Stimulated activated CD8-positive, alpha-beta memory T cell treated with anti-CD3 and anti-CD28 coated beads, Interleukin-4, amount 100 ng/mL, for 4 hours (primary cell): ENCODE measurements around the gene NUDT4.
A peak's percentile ranks its signal among the peaks of the same experiment; 100 is the strongest.

Source experiments
- DNase-seq, 2 donors: peaks; one replicate each; pipeline ENCODE4 v3.0.0-alpha.2; 2020; ENCODE audit warnings: low read depth in 2 of 2, low spot score in 1 of 2

NUDT4 gene

DNA sequence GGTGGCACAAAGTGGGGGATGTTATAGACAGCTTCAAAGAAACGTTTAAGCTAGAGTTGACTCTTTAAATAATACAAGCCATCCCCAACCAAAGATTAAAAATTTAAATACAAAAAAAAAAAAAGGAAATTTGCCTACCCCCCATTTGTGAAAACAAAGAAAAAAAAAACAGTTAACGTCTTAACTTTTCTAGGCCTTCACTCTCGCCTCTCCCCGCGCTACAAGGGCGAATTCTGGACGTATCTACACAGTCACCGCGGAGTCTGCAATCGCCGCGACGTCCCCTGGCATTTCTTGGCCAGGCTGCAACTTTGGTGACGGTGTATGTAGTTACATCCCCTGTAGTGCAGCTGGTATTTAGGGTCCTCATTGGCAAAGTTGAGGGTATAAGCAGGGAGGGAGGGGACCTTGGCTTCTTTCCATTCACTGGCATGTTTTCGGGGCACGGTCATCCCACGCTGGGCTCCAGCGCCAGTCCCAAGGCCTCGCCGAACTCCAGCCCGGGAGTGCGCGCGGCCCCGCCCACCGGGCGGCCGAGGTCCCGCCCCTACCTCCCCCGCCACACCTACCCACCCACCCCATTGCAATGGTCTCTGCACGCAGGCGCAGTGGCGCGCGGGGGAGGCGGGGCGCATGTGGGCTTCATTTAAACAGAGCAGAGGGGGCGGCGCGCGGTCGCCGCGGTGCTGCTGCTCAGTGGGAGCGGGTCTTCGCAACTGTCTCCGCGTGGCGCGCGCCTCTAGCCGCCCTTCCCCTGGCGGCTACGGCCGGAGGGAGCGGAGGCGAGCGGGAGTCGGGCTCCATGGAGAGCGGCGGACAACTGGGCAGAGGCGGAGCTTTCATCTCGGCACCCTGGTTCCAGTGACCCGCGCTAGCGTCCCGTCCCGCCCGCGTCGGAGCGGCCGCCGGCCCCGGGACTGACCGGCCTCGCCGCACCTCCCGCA, at the start of gene NUDT4:
Gene NUDT4 (plus strand): TSS at position 674 of the 944 bp plus-strand sequence. CDS start 398 bp downstream, outside the sequence.
- DNase-seq: peak; percentile 95 to 98

GRCh38 chr12:93333054-93333453, 44.7 kb upstream of the NUDT4 start:
- no peak for DNase-seq

- no peak for DNase-seq
Observed at GRCh38 chr12:93333828-93334227, 43.9 kb upstream of the NUDT4 start.

- no peak for DNase-seq
Observed at GRCh38 chr12:93335603-93336162, 42.0 kb upstream of the NUDT4 start.

DNA sequence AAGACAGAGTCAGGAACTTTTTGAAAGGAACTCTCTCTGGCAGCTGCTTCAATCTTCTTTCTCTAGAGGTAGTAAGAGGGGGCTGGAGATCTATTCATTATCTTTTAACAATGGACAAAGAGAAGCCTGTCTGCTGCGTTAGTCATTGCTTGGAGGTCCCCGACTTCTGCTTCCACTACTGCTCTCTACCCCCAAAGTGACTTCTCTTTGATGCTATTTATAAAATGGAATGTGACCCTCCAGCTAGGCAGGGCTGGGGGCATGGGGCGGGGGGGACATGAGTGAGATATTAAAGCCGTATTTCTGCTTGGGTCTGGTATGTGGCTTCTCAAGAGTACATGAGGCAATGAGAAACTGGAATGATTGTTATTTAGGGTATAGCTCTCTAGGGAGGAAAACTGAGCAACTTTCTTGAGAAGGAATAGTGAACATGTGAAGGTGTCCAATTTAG, 41.4 kb upstream of the NUDT4 start:
- DNase-seq: no peak

DNA sequence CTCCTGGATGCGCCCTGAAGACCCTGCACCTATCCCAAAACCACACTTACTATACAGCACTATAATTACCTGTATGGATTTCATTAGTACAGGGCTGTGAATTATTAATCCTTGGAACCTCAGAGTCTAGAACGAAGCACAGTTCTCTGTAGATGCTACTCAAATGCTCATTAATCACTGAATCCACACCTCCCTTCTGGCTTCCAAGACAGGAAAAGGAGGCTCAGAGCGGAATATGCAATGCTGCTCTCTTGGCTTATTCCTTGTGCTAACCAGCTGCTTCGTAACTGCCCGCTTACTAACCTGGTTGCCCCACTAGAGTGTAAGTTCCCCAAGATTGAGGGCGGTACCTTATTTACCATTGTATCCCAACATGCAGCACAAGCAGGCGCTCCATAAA, 39.1 kb upstream of the NUDT4 start:
- DNase-seq: no peak

GRCh38 chr12:93339695-93340094, 38.0 kb upstream of the NUDT4 start:
- DNase-seq: no peak

DNA sequence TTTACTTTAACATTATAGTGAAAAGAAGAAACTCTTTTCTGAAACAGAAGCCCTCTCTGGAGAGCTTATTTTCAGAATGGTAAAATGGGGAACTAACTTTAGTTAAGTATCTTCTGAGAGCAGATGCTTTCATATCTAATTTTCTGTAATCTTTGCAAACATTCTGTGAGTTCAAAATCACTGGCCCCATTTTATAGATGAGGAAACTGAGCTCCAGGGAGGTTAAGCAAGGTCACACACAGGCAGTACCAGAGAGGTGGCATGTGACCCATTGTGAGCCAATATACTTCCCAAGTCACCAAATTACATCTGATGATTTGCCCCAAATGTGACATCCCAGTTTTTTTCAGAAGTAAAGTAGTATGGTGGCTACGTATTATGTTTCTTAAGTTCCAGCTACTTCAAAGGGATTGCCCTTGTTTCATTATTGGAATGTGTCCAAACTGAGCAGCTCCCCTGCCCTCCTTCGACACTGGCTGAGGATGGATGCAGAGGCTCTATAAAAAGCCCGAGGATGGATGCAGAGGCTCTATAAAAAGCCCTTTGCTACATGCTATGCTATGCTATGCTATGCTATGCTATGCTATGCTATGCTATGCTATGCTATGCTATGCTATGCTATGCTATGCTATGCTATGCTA, 36.2 kb upstream of the NUDT4 start:
- DNase-seq: no peak

DNA sequence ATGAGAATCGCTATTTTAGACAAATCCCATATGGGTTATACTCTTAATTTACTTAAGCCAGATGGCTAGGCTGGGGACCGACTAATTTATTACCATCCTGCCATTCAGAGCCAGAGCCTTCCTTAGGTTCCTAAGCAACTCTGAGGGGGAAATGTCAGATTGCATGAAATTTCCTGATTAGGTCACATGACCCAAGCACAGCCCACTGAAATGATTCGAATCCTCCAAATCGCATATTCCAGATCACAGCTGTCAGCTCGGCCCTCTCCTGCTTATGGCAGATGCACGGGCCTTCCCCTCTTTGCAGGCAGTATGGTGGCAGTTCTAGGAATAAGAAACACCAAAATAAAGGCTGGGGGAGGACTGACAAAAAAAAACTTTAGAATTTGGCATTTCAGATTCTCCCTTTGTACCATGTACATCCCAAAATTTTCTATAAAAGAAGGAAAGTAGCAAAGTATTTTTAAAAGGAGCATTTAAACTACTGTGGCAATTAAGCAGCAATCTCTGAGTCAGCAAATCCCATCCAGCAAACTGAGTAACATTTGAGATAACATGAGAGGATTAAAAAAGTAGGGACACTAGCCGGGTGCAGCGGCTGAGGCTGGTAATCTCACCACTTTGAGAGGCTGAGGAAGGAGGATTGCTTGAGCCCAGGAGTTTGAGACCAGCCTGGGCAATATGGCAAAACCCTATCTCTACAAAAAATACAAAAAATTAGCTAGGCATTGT, 30.5 kb upstream of the NUDT4 start:
- DNase-seq: no peak

DNA sequence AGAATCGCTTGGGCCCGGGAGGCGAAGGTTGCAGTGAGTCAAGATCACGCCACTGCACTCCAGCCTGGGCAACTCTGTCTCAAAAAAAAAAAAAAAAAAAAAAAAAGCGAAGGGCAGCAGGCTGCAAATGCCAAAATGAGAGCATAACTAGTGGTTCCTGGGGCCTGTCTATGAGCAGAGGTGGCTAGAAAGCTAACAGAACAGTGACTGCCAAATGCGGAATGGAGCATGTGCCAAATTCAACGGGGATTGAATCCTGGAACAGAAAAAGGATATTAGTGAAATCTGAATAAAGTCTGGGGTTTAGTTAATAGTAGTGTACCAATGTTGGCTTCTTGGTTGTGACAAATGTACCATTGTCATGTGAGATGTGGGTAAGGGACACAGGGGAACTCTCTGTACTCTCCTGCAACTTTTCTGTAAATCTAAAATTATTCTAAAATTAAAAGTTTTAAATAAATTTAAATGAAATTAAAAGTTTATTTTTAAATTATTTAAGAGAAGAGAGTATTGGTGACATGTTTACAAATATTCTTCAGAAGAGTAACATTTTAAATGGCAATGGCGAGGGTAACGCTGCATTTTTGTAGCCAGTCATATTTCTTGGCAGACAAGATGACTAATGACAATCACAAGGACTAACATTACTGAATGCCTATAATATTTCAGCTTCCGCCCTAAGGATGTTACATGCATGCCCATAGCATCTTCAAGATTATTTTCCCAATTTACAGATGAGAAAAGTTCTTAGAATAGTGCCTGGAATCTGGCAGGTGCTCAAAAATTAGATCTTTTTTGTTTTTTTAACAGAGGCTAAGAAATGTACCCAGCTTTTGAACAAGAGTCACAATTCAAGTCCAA, 28.9 kb upstream of the NUDT4 start:
- DNase-seq: no peak

DNA sequence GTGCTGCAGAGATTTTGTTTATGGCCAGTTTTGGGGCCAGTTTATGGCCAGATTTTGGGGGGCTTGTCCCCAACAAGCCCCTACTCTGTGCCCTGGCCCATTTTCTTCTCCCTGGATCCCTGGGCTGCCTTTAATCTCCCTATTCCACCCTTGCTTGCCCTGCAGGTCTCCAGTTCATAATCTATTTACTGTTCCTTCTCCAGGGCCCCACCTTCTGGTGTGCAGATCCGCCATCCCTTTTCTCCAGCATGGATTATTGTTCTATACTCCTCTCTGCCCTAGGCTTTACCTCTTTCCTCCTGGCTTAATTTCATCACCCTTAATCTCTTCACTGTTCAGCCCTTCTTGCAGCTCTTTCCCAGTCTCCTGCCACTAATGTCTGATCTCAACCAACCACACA, 26.0 kb upstream of the NUDT4 start:
- DNase-seq: no peak

- DNase-seq: no peak
Observed at GRCh38 chr12:93352321-93352720, 25.4 kb upstream of the NUDT4 start.

DNA sequence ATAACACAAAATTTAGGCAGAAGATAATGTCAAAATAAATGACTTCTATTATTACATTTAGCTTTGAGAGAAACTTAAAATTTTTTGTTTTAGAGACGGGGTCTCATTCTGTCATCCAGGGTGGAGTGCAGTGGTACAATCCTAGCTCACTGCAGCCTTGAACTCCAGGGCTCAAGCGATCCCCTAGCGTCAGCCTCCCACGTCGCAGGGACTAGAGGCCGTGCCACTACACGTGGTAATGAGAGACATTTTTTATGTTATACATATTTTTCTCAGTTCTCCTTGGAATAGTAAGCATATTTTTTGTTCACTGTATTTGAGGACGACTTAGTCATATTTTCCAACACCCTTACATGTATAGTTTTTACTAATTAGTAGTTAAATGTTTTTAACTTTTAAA, 21.5 kb upstream of the NUDT4 start:
- no peak for DNase-seq

GRCh38 chr12:93358058-93358457, 19.7 kb upstream of the NUDT4 start:
- DNase-seq: no peak

GRCh38 chr12:93358821-93359220, 18.9 kb upstream of the NUDT4 start:
- no peak for DNase-seq

DNA sequence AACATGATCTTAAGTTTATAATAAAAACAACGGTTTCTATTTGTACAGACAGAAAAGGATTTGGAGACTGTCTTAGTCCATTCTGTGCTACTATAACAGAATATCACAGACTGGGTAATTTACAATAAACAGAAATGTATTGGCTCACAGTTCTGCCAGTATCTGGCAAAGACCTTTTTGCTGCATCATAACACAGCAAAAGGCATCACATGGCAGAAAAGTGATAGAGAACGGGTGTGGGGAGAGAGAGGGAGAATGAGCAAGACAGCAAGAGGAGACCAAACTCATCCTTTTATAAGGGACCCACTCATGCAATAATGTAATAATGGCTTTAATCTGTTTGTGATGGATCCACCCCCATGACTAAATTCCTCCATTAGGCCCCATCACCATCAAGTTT, 17.0 kb upstream of the NUDT4 start:
- DNase-seq: no peak

DNA sequence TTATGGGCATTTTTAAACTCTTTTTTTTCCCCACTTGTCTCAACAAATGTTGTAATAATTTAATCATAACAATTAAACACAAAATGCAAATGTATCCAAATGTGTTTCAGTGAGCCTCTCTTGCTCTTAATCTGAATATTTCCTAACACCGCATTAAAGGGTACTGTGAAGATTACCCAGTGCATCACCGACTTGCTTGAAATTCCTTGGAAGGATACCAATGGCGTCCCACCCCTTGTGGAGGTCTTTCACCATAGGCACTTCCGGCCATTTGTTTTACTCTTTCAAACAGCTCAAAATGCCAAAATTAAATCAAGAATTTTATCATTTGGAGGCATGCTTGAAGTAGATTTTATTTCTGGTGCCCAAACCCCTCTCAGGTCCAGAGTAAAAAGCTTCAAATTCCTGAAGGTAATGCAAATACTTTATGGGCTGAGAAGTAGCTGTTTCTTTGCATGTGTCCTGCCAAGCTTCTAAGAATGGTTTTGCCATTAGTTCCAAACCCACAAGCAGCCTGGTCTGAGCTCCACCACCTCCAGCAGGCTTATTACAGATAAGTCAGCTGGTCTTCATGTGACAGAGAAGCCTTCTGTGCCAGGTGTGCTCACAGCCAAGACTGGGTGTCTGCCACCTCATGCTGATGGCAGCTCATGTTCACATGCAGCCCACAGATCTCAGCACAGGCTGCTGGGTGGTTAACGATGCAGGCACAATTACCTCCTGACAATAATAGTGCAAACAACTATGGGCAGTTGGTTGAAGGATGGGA, 16.4 kb upstream of the NUDT4 start:
- DNase-seq: no peak

GRCh38 chr12:93363841-93364297, 13.9 kb upstream of the NUDT4 start:
- DNase-seq: no peak

DNA sequence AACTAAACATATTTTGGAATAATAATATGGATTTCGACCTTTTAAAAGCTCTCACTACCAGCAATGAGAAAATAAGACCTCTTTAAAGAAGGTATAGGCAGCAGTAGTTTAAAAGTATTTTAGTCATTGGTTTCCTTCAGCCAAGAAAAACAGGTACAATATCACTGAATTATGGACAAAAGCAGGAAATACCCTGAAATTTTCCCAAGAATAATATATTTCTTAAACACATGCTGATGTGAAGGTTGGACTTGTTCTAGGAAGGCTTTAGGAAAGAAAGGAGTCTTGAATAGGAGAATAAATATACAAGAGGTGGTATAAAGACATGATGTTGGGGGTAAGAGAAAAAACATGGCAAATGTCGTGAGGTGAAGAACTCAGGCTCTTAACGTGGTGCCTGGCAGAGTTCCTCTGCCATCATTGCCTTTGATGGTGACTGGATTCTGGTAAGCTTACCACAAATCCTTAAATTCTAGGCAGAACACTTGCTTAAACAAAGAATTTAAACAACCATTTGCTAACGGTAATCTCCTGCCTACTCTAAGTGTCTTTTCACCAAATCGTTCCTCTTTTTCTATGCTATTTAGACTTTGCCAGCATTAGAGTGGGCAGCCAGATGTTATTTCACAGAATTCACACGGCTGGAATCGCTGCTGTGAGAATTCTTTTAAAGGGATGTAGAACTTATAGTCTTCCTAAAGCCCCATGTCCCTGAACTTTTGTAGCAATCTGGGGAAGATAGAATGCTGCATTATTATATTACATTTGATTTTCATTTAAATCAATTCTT, 11.9 kb upstream of the NUDT4 start:
- no peak for DNase-seq
